Liver (tissue), 9 donors: Measurements from ENCODE around the gene CD200R1L. TPM values are rescaled to one million over a fixed set of nuclear protein-coding genes. Genes with fewer than 3 reads are reported as not detected.

Source experiments
- DNase-seq: peaks from one replicate; pipeline ENCODE4 v3.0.0-alpha.2; 2017; ENCODE audit warnings: low spot score
- H3K27ac ChIP-seq, 2 donors: one replicate each; pipeline ENCODE4 v1.7.0; 2013; ENCODE audit warnings: inconsistent platforms in 2 of 2, low read length in 2 of 2, control low read depth in 1 of 2, low read depth in 1 of 2, mild to moderate bottlenecking in 1 of 2
- H3K27me3 ChIP-seq, 4 donors: one replicate each; pipeline versions ENCODE4 v1.6.1 to v1.7.0; 2013; ENCODE audit warnings: low read length in 3 of 4, inconsistent platforms in 1 of 4, mild to moderate bottlenecking in 1 of 4, moderate library complexity in 1 of 4; ENCODE audit not compliant: control insufficient read depth in 4 of 4, insufficient read depth in 4 of 4
- H3K36me3 ChIP-seq, 4 donors: one replicate each; pipeline versions ENCODE4 v1.6.1 to v1.7.0; 2013; ENCODE audit warnings: low read length in 3 of 4, mild to moderate bottlenecking in 3 of 4, low read depth in 1 of 4, moderate library complexity in 1 of 4; ENCODE audit not compliant: control insufficient read depth in 4 of 4, insufficient read depth in 3 of 4
- H3K4me1 ChIP-seq, 4 donors: one replicate each; pipeline versions ENCODE4 v1.6.1 to v1.7.0; 2013; ENCODE audit warnings: low read length in 3 of 4, mild to moderate bottlenecking in 3 of 4, moderate library complexity in 1 of 4; ENCODE audit not compliant: control insufficient read depth in 4 of 4, insufficient read depth in 4 of 4
- H3K4me3 ChIP-seq, 3 donors: one replicate each; pipeline versions ENCODE4 v1.6.1 to v1.7.0; 2013; ENCODE audit warnings: low read length in 3 of 3, control low read depth in 1 of 3, low read depth in 1 of 3, mild to moderate bottlenecking in 1 of 3
- H3K9ac ChIP-seq, 2 donors: one replicate each; pipeline ENCODE4 v1.7.0; 2013; ENCODE audit warnings: low read length in 2 of 2, mild to moderate bottlenecking in 2 of 2, moderate library complexity in 2 of 2, control low read depth in 1 of 2, low read depth in 1 of 2
- H3K9me3 ChIP-seq, 4 donors: one replicate each; pipeline versions ENCODE4 v1.6.1 to v1.7.0; 2013; ENCODE audit warnings: low read length in 3 of 4; ENCODE audit not compliant: control insufficient read depth in 4 of 4
- EGR1 ChIP-seq, 2 donors: IDR thresholded peaks; 2 replicates each; pipeline ENCODE4 v1.6.1; 2016 to 2018; ENCODE audit warnings: antibody characterized with exemption in 2 of 2, low read depth in 2 of 2
- FOXA1 ChIP-seq: IDR thresholded peaks from 2 replicates; pipeline ENCODE4 v1.6.1; 2016; ENCODE audit warnings: antibody characterized with exemption
- FOXA2 ChIP-seq: IDR thresholded peaks from 2 replicates; pipeline ENCODE4 v1.6.1; 2016; ENCODE audit warnings: antibody characterized with exemption
- GABPA ChIP-seq, 2 donors: IDR thresholded peaks in 1 of 2; conservative IDR thresholded peaks in 1 of 2; 2 replicates each; pipeline ENCODE4 v1.6.1; 2016; ENCODE audit warnings: antibody characterized with exemption in 2 of 2, mild to moderate bottlenecking in 1 of 2, moderate library complexity in 1 of 2
- HNF4A ChIP-seq, 2 donors: conservative IDR thresholded peaks; 2 replicates each; pipeline ENCODE4 v1.6.1; 2016; ENCODE audit warnings: antibody characterized with exemption in 2 of 2, mild to moderate bottlenecking in 2 of 2
- HNF4G ChIP-seq: IDR thresholded peaks from 2 replicates; pipeline ENCODE4 v1.6.1; 2016; ENCODE audit warnings: antibody characterized with exemption
- JUND ChIP-seq, 2 donors: IDR thresholded peaks; 2 replicates each; pipeline ENCODE4 v1.6.1; 2016; ENCODE audit warnings: antibody characterized with exemption in 2 of 2
- NR2F2 ChIP-seq: IDR thresholded peaks from 2 replicates; pipeline ENCODE4 v1.6.1; 2016; ENCODE audit warnings: antibody characterized with exemption
- RAD21 ChIP-seq, 2 donors: IDR thresholded peaks; 2 replicates each; pipeline ENCODE4 v1.6.1; 2016; ENCODE audit warnings: antibody characterized with exemption in 2 of 2, mild to moderate bottlenecking in 2 of 2
- RXRA ChIP-seq, 2 donors: IDR thresholded peaks; 2 replicates each; pipeline ENCODE4 v1.6.1; 2017 to 2018; ENCODE audit warnings: antibody characterized with exemption in 2 of 2, mild to moderate bottlenecking in 1 of 2
- SP1 ChIP-seq: IDR thresholded peaks from 2 replicates; pipeline ENCODE4 v1.6.1; 2018; ENCODE audit warnings: antibody characterized with exemption, mild to moderate bottlenecking
- TAF1 ChIP-seq: conservative IDR thresholded peaks from 2 replicates; pipeline ENCODE4 v1.6.1; 2016; ENCODE audit warnings: antibody characterized with exemption, mild to moderate bottlenecking
- YY1 ChIP-seq: IDR thresholded peaks from 2 replicates; pipeline ENCODE4 v1.6.1; 2016; ENCODE audit warnings: antibody characterized with exemption, mild to moderate bottlenecking
- whole genome bisulfite sequencing: extraction: QIAGEN DNeasy Blood & Tissue Kit; methylation state at CpG from one replicate; pipeline ENCODE4 v1.1.7; 2013; 5-methylcytosine and 5-hydroxymethylcytosine counted together
- polyA plus RNA-seq, 2 donors: library from polyadenylated mRNA; stranded (reverse) in 1 of 2; unstranded in 1 of 2; fragments of 200-250 nt in 1 of 2; fragments of >200 nt in 1 of 2; fragmentation: Nextera tagmentation in 1 of 2; extraction: Ambion mirVana in 1 of 2; gene quantifications; one replicate each; pipeline versions ENCODE4 v1.2.1 to v1.2.3, GENCODE V29; 2013 to 2015
- total RNA-seq, 2 donors: library from RNA; depleted of rRNA; stranded (reverse); fragments of >200 nt; gene quantifications; one replicate each; pipeline ENCODE4 v1.2.3, GENCODE V29; 2014
- TF ChIP-seq, protein P1 (sequence below): IDR thresholded peaks from 2 replicates; pipeline ENCODE4 v1.6.1; 2016; ENCODE audit warnings: antibody characterized with exemption, mild to moderate bottlenecking
- TF ChIP-seq, protein P2 (sequence below): IDR thresholded peaks from 2 replicates; pipeline ENCODE4 v1.6.1; 2016; ENCODE audit warnings: antibody characterized with exemption
- TF ChIP-seq, protein P3 (sequence below): fragments of 150-350 bp; IDR thresholded peaks from 2 replicates; pipeline ENCODE4 v1.5.1; 2017; ENCODE audit warnings: improper control_type of control experiment, low read depth, low read length; ENCODE audit not compliant: missing input control
- TF ChIP-seq, protein P4 (sequence below): IDR thresholded peaks from 2 replicates; pipeline ENCODE4 v1.6.1; 2016; ENCODE audit warnings: antibody characterized with exemption
- TF ChIP-seq, protein P5 (sequence below): IDR thresholded peaks from 2 replicates; pipeline ENCODE4 v1.6.1; 2016; ENCODE audit warnings: antibody characterized with exemption
- donor health status: healthy.
- donor health status: healthy.
- donor health status: healthy.
- donor health status: healthy.
- donor health status: healthy.

Gene CD200R1L
- total and polyA plus RNA-seq, 4 donors: not detected

DNA sequence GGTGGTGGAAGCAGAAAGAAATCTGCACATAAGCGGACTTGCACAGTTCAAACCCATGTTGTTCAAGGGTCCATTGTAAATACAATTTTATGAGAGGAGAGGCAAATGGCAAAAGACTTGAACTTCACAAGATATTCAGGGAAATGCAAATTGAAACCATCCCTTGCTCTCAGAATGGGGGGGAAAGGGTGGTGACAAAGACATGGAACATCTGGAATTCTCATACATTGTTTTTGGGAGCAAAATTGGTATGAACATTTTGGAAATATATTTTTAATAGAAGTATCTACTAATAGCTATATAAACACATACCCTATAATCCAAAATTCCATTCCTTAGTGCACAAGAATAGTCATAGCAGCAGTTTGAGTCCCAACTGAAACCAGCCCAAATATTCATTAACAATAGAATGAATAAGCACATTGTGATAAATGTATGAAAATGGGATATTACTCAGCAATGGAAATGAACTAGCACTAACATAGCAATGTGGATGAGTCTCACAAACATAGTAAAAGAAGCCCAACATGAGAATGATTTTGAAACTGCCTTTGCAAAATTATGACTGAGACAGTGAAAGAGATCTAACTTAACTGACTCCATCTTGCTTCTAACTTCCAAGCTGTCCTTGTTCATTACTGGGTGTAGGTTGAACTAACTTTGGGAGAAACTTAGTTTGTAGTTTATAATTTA, 77.2 kb downstream of the CD200R1L start:
- TF ChIP-seq SP1 (no peak), GABPA (IDR thresholded peaks at IDR 0.05 in 1 of 2, conservative IDR thresholded peaks at IDR 0.05 in 1 of 2) (no peak), FOXA2 (no peak), RAD21 (IDR thresholded peaks at IDR 0.05) (no peak), TAF1 (no peak), FOXA1 (no peak), YY1 (no peak), RXRA (IDR thresholded peaks at IDR 0.05) (no peak), HNF4A (conservative IDR thresholded peaks at IDR 0.05) (no peak), NR2F2 (no peak), HNF4G (no peak), JUND (IDR thresholded peaks at IDR 0.05) (no peak), EGR1 (IDR thresholded peaks at IDR 0.05; ENCODE audit: low read depth in 2 of 2) (no peak)
- TF ChIP-seq, protein P1, sequence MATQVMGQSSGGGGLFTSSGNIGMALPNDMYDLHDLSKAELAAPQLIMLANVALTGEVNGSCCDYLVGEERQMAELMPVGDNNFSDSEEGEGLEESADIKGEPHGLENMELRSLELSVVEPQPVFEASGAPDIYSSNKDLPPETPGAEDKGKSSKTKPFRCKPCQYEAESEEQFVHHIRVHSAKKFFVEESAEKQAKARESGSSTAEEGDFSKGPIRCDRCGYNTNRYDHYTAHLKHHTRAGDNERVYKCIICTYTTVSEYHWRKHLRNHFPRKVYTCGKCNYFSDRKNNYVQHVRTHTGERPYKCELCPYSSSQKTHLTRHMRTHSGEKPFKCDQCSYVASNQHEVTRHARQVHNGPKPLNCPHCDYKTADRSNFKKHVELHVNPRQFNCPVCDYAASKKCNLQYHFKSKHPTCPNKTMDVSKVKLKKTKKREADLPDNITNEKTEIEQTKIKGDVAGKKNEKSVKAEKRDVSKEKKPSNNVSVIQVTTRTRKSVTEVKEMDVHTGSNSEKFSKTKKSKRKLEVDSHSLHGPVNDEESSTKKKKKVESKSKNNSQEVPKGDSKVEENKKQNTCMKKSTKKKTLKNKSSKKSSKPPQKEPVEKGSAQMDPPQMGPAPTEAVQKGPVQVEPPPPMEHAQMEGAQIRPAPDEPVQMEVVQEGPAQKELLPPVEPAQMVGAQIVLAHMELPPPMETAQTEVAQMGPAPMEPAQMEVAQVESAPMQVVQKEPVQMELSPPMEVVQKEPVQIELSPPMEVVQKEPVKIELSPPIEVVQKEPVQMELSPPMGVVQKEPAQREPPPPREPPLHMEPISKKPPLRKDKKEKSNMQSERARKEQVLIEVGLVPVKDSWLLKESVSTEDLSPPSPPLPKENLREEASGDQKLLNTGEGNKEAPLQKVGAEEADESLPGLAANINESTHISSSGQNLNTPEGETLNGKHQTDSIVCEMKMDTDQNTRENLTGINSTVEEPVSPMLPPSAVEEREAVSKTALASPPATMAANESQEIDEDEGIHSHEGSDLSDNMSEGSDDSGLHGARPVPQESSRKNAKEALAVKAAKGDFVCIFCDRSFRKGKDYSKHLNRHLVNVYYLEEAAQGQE: no peak
- TF ChIP-seq, protein P2, sequence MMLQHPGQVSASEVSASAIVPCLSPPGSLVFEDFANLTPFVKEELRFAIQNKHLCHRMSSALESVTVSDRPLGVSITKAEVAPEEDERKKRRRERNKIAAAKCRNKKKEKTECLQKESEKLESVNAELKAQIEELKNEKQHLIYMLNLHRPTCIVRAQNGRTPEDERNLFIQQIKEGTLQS: no peak
- TF ChIP-seq, protein P3, sequence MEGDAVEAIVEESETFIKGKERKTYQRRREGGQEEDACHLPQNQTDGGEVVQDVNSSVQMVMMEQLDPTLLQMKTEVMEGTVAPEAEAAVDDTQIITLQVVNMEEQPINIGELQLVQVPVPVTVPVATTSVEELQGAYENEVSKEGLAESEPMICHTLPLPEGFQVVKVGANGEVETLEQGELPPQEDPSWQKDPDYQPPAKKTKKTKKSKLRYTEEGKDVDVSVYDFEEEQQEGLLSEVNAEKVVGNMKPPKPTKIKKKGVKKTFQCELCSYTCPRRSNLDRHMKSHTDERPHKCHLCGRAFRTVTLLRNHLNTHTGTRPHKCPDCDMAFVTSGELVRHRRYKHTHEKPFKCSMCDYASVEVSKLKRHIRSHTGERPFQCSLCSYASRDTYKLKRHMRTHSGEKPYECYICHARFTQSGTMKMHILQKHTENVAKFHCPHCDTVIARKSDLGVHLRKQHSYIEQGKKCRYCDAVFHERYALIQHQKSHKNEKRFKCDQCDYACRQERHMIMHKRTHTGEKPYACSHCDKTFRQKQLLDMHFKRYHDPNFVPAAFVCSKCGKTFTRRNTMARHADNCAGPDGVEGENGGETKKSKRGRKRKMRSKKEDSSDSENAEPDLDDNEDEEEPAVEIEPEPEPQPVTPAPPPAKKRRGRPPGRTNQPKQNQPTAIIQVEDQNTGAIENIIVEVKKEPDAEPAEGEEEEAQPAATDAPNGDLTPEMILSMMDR: no peak
- TF ChIP-seq, protein P4, sequence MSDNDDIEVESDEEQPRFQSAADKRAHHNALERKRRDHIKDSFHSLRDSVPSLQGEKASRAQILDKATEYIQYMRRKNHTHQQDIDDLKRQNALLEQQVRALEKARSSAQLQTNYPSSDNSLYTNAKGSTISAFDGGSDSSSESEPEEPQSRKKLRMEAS: no peak
- TF ChIP-seq, protein P5, sequence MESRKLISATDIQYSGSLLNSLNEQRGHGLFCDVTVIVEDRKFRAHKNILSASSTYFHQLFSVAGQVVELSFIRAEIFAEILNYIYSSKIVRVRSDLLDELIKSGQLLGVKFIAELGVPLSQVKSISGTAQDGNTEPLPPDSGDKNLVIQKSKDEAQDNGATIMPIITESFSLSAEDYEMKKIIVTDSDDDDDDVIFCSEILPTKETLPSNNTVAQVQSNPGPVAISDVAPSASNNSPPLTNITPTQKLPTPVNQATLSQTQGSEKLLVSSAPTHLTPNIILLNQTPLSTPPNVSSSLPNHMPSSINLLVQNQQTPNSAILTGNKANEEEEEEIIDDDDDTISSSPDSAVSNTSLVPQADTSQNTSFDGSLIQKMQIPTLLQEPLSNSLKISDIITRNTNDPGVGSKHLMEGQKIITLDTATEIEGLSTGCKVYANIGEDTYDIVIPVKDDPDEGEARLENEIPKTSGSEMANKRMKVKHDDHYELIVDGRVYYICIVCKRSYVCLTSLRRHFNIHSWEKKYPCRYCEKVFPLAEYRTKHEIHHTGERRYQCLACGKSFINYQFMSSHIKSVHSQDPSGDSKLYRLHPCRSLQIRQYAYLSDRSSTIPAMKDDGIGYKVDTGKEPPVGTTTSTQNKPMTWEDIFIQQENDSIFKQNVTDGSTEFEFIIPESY: no peak
- 88% methylated on average over 1 of the region's 1 CpG for WGBS
- Histone ChIP-seq H3K9me3 (no peaks in the 10 kb centered on the region), H3K27me3 (no peaks in the 10 kb centered on the region), H3K4me1 (no peaks in the 10 kb centered on the region), H3K4me3 (no peak overlapping the region), H3K9ac (no peak overlapping the region), H3K27ac (no peak overlapping the region), H3K36me3 (no peaks in the 10 kb centered on the region)
- DNase-seq: no peak
